GM12872 (cell line): ENCODE results near the gene DESI1.

Experiments used
- CTCF ChIP-seq: IDR thresholded peaks from 3 replicates; pipeline ENCODE4 v1.5.1; 2011; ENCODE audit warnings: low read depth, mild to moderate bottlenecking, low read length, moderate library complexity; ENCODE audit not compliant: insufficient read depth

DESI1 gene

DNA sequence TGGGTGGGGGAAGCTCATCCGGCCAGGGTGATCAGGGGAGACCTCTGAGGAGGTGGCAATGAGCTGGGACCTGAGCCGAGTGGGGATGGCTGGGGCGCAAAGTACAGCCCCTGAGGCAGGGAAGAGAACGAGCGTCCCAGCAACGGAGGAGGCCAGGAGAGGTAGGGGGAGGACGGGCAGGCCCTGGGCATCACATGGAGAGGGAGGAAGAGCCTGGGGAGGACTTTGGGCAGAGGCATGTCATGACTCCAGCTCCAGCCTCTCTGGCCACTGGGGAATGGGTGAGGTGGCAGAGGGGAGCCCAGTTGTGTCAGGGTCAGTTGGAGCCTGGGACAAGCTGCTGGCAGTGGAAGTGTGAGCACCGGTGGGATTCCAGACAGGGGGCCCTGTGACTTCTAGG lies 42.7 kb downstream of the DESI1 start:
- no peak for TF ChIP-seq CTCF

- peak; percentile 61 for TF ChIP-seq CTCF
Observed at GRCh38 chr22:41576877-41577276, 44.0 kb downstream of the DESI1 start.

GRCh38 chr22:41575533-41575932 lies 45.3 kb downstream of the DESI1 start:
- TF ChIP-seq CTCF: no peak

GRCh38 chr22:41574847-41575381 lies 45.9 kb downstream of the DESI1 start:
- no peak for TF ChIP-seq CTCF

- TF ChIP-seq CTCF: no peak
Observed at GRCh38 chr22:41573677-41574076, 47.2 kb downstream of the DESI1 start.

- no peak for TF ChIP-seq CTCF
Observed at GRCh38 chr22:41571786-41572185, 49.1 kb downstream of the DESI1 start.

DNA sequence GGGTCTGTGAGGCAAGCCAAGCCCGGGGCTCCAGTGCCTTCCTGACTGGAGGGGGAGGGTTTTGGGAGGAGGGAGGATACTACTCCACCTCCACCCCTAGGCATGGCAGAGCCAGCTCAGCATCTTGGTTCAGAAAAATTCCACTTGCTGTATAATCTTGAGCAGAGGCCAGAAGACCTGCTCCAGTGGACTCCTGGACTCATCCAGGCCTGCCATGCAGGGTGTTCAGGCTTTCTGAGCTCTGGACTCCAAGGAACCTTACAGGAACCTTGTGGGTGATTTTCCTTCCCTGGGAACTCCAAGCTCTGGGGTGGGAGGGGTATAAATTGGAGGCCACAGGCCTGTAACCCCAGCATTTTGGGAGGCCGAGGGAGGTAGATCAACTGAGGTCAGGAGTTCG lies 50.6 kb downstream of the DESI1 start:
- no peak for TF ChIP-seq CTCF

DNA sequence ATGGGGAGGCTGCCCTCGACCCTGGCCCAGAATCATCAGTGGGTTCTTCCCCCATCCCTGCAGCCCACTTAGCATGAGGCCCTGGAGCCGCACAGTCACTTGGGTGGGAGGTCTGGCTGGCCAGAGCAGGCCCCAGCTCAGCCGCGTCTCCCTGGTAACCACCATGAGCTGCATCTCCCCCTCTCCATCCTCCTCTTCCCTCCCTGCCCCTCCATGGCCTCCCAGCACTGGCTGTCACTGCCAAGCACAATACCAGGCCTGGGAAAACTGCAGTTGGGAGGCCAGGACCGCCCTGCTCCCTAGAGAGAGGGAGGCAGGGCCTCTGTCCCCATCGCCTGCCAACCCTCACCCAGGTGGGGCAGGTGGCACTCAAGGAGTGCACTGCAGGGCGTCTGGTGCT lies 52.0 kb downstream of the DESI1 start:
- TF ChIP-seq CTCF: no peak
